Loucy (cell line): ENCODE data around the gene SUPT6H.

ENCODE experiments used
- EZH2phosphoT487 ChIP-seq: fragments of 200-600 bp; IDR thresholded peaks from 2 replicates; pipeline ENCODE4 v1.6.1; 2018; ENCODE audit warnings: antibody characterized with exemption, mild to moderate bottlenecking, moderate library complexity, borderline replicate concordance
- TF ChIP-seq, protein P1 (sequence below): fragments of 200-600 bp; sonication (generic); conservative IDR thresholded peaks from 2 replicates; pipeline ENCODE4 v1.5.1; 2014; ENCODE audit warnings: mild to moderate bottlenecking, antibody characterized with exemption, low read length

- TF ChIP-seq, protein P1, sequence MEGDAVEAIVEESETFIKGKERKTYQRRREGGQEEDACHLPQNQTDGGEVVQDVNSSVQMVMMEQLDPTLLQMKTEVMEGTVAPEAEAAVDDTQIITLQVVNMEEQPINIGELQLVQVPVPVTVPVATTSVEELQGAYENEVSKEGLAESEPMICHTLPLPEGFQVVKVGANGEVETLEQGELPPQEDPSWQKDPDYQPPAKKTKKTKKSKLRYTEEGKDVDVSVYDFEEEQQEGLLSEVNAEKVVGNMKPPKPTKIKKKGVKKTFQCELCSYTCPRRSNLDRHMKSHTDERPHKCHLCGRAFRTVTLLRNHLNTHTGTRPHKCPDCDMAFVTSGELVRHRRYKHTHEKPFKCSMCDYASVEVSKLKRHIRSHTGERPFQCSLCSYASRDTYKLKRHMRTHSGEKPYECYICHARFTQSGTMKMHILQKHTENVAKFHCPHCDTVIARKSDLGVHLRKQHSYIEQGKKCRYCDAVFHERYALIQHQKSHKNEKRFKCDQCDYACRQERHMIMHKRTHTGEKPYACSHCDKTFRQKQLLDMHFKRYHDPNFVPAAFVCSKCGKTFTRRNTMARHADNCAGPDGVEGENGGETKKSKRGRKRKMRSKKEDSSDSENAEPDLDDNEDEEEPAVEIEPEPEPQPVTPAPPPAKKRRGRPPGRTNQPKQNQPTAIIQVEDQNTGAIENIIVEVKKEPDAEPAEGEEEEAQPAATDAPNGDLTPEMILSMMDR, result no peak
- TF ChIP-seq EZH2phosphoT487, result no peak
These were observed 81.5 kb downstream of the SUPT6H start, which contains the start of gene TRAF4 for GRCh38 chr17:28743243-28744103.
